ENCODE data around the gene ERBB4.

DNA sequence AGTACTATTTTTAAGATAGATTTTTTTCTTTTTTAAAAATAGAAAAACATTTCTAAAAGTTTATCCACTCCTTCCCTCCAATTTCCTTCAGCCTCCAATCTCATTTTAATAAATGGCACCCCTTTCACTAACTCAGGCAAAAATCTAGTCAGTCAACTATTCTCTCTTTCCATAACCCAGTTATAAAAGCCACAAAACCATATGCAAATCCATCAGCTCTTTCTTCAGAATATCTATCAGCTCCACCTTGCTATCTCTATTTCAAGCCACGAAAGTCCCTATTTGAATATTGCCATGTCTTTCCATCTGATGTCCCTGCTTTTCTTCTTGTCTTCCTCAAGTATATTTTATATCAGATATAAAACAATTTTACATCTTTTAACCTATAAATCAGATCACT lies 397.1 kb downstream of the ERBB4 start:
- TF ChIP-seq, protein P1, sequence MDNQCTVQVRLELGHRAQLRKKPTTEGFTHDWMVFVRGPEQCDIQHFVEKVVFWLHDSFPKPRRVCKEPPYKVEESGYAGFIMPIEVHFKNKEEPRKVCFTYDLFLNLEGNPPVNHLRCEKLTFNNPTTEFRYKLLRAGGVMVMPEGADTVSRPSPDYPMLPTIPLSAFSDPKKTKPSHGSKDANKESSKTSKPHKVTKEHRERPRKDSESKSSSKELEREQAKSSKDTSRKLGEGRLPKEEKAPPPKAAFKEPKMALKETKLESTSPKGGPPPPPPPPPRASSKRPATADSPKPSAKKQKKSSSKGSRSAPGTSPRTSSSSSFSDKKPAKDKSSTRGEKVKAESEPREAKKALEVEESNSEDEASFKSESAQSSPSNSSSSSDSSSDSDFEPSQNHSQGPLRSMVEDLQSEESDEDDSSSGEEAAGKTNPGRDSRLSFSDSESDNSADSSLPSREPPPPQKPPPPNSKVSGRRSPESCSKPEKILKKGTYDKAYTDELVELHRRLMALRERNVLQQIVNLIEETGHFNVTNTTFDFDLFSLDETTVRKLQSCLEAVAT (IDR thresholded peaks at IDR 0.05), result no peak
- TF ChIP-seq, protein P2, sequence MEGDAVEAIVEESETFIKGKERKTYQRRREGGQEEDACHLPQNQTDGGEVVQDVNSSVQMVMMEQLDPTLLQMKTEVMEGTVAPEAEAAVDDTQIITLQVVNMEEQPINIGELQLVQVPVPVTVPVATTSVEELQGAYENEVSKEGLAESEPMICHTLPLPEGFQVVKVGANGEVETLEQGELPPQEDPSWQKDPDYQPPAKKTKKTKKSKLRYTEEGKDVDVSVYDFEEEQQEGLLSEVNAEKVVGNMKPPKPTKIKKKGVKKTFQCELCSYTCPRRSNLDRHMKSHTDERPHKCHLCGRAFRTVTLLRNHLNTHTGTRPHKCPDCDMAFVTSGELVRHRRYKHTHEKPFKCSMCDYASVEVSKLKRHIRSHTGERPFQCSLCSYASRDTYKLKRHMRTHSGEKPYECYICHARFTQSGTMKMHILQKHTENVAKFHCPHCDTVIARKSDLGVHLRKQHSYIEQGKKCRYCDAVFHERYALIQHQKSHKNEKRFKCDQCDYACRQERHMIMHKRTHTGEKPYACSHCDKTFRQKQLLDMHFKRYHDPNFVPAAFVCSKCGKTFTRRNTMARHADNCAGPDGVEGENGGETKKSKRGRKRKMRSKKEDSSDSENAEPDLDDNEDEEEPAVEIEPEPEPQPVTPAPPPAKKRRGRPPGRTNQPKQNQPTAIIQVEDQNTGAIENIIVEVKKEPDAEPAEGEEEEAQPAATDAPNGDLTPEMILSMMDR (IDR thresholded peaks at IDR 0.05 in 2 of 3, conservative IDR thresholded peaks at IDR 0.05 in 1 of 3; ENCODE audit: control insufficient read depth in 2 of 3, extremely low read depth in 1 of 3, insufficient read depth in 1 of 3, low read depth in 3 of 3, low read length in 3 of 3), result no peak
- TF ChIP-seq, protein P3, sequence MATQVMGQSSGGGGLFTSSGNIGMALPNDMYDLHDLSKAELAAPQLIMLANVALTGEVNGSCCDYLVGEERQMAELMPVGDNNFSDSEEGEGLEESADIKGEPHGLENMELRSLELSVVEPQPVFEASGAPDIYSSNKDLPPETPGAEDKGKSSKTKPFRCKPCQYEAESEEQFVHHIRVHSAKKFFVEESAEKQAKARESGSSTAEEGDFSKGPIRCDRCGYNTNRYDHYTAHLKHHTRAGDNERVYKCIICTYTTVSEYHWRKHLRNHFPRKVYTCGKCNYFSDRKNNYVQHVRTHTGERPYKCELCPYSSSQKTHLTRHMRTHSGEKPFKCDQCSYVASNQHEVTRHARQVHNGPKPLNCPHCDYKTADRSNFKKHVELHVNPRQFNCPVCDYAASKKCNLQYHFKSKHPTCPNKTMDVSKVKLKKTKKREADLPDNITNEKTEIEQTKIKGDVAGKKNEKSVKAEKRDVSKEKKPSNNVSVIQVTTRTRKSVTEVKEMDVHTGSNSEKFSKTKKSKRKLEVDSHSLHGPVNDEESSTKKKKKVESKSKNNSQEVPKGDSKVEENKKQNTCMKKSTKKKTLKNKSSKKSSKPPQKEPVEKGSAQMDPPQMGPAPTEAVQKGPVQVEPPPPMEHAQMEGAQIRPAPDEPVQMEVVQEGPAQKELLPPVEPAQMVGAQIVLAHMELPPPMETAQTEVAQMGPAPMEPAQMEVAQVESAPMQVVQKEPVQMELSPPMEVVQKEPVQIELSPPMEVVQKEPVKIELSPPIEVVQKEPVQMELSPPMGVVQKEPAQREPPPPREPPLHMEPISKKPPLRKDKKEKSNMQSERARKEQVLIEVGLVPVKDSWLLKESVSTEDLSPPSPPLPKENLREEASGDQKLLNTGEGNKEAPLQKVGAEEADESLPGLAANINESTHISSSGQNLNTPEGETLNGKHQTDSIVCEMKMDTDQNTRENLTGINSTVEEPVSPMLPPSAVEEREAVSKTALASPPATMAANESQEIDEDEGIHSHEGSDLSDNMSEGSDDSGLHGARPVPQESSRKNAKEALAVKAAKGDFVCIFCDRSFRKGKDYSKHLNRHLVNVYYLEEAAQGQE (IDR thresholded peaks at IDR 0.05; ENCODE audit: low read depth, low read length), result no peak
- TF ChIP-seq SIX5 (IDR thresholded peaks at IDR 0.05; ENCODE audit: low read depth, low read length, severe bottlenecking) (no peak), NR2F1 (conservative IDR thresholded peaks at IDR 0.05) (no peak), NBN (IDR thresholded peaks at IDR 0.05) (no peak), EP300 (IDR thresholded peaks at IDR 0.05; ENCODE audit: borderline replicate concordance in 1 of 2, control insufficient read depth in 1 of 2, low read depth in 2 of 2, low read length in 2 of 2) (no peak), RFX5 (IDR thresholded peaks at IDR 0.05; ENCODE audit: low read depth, low read length) (no peak), EGR1 (IDR thresholded peaks at IDR 0.05; ENCODE audit: borderline replicate concordance in 1 of 2, low read depth in 2 of 2, low read length in 2 of 2) (no peak), BRCA1 (IDR thresholded peaks at IDR 0.05; ENCODE audit: low read depth, low read length) (no peak), POLR2A (IDR thresholded peaks at IDR 0.05; ENCODE audit: low read depth, low read length) (no peak), KAT2A (conservative IDR thresholded peaks at IDR 0.05; ENCODE audit: control insufficient read depth, low read depth, low read length) (no peak), NFIC (IDR thresholded peaks at IDR 0.05; ENCODE audit: low read depth, low read length) (no peak), TCF12 (IDR thresholded peaks at IDR 0.05; ENCODE audit: low read depth, low read length) (no peak)
